Keratinocyte (primary cell): Measurements from ENCODE around the gene IZUMO1R. TPM values are rescaled to one million over a fixed set of nuclear protein-coding genes. Genes with fewer than 3 reads are reported as not detected.

ENCODE experiments used
- DNase-seq: peaks from one replicate; pipeline ENCODE4 v3.0.0-alpha.2; 2011; ENCODE audit warnings: low read depth, missing footprints, low spot score
- FAIRE-seq: peaks from 2 replicates; lab custom pipeline; 2011; peaks lifted over from hg19 to GRCh38; lab: Jason Lieb, UNC
- H2AFZ ChIP-seq: 2 replicates; pipeline ENCODE4 v1.6.0; 2012; ENCODE audit warnings: low read length, control low read depth, inconsistent platforms; ENCODE audit not compliant: control insufficient read depth
- H3K27ac ChIP-seq: 2 replicates; pipeline ENCODE4 v1.5.1; 2011; ENCODE audit warnings: low read length; ENCODE audit not compliant: control insufficient read depth, insufficient read depth
- H3K27me3 ChIP-seq: 3 replicates; pipeline ENCODE4 v1.6.0; 2011; ENCODE audit warnings: low read length; ENCODE audit not compliant: control insufficient read depth, insufficient read depth; ENCODE audit errors: extremely low read depth
- H3K36me3 ChIP-seq, 2 experiments: 2 replicates in 1 of 2; 3 replicates in 1 of 2; pipeline ENCODE4 v1.5.1; 2011; ENCODE audit warnings: low read length in 2 of 2, mild to moderate bottlenecking in 1 of 2; ENCODE audit not compliant: control insufficient read depth in 2 of 2, insufficient read depth in 2 of 2; ENCODE audit errors: extremely low read depth in 1 of 2
- H3K4me1 ChIP-seq: 3 replicates; pipeline ENCODE4 v1.5.1; 2011; ENCODE audit warnings: low read length; ENCODE audit not compliant: control insufficient read depth, insufficient read depth; ENCODE audit errors: extremely low read depth
- H3K4me2 ChIP-seq: 3 replicates; pipeline ENCODE4 v1.6.0; 2011; ENCODE audit warnings: low read depth, low read length; ENCODE audit not compliant: control insufficient read depth, insufficient read depth; ENCODE audit errors: extremely low read depth
- H3K4me3 ChIP-seq, 3 experiments: fragments of 200-600 bp in 1 of 3; sonication (generic) in 1 of 3; 2 replicates in 2 of 3; 3 replicates in 1 of 3; pipeline ENCODE4 v1.5.1; 2011 to 2016; ENCODE audit warnings: low read length in 3 of 3, mild to moderate bottlenecking in 3 of 3, control low read depth in 2 of 3, inconsistent platforms in 1 of 3, low read depth in 1 of 3, mixed read lengths in 1 of 3, mixed run types in 1 of 3, moderate library complexity in 1 of 3; ENCODE audit not compliant: control insufficient read depth in 2 of 3, insufficient read depth in 2 of 3; ENCODE audit errors: extremely low read depth in 1 of 3
- H3K79me2 ChIP-seq: 2 replicates; pipeline ENCODE4 v1.6.0; 2012; ENCODE audit warnings: low read length; ENCODE audit not compliant: control insufficient read depth, insufficient read depth
- H3K9ac ChIP-seq: 3 replicates; pipeline ENCODE4 v1.6.0; 2011; ENCODE audit warnings: low read length; ENCODE audit not compliant: control insufficient read depth, insufficient read depth; ENCODE audit errors: extremely low read depth
- H3K9me1 ChIP-seq: 3 replicates; pipeline ENCODE4 v1.6.0; 2011; ENCODE audit warnings: low read length; ENCODE audit not compliant: control insufficient read depth, insufficient read depth; ENCODE audit errors: extremely low read depth
- H3K9me3 ChIP-seq: 2 replicates; pipeline ENCODE4 v1.5.1; 2012; ENCODE audit warnings: low read depth, low read length; ENCODE audit not compliant: control insufficient read depth
- H4K20me1 ChIP-seq: 3 replicates; pipeline ENCODE4 v1.6.0; 2011; ENCODE audit warnings: low read length; ENCODE audit not compliant: control insufficient read depth, insufficient read depth; ENCODE audit errors: extremely low read depth
- EZH2 ChIP-seq: IDR thresholded peaks from one replicate; pipeline ENCODE4 v1.6.1; 2012; ENCODE audit warnings: inconsistent platforms, mild to moderate bottlenecking, low read length, moderate library complexity
- dilution Hi-C: fragments of 300-500 bp; cut with MboI; formaldehyde crosslinking; loops from one replicate; pipeline ENCODE4 v1.7.0; 2020; ENCODE audit warnings: low sequenced_read_pairs; ENCODE audit not compliant: extremely low pct_ligation_motif_present
- polyA plus RNA-seq, 5 experiments: library from polyadenylated mRNA; depleted of rRNA in 3 of 5; stranded (reverse) in 3 of 5; stranded (forward) in 1 of 5; unstranded in 1 of 5; fragments of >200 nt; gene quantifications; 1 replicate in 1 of 5; 2 replicates in 3 of 5; 3 replicates in 1 of 5; pipeline versions ENCODE4 v1.2.1 to v1.2.3, GENCODE V29; 2011 to 2012; ENCODE audit warnings: missing spikeins in 2 of 5, low read depth in 1 of 5, low replicate concordance in 1 of 5
- TF ChIP-seq, protein P1 (sequence below), 3 experiments: IDR thresholded peaks in 1 of 3; conservative IDR thresholded peaks in 1 of 3; optimal IDR thresholded peaks in 1 of 3; 2 replicates in 2 of 3; 3 replicates in 1 of 3; pipeline versions ENCODE3 to v1.5.1; 2011; ENCODE audit warnings: low read length in 3 of 3, mild to moderate bottlenecking in 3 of 3, moderate library complexity in 2 of 3, control low read depth in 1 of 3, inconsistent platforms in 1 of 3; ENCODE audit not compliant: insufficient read depth in 2 of 3; ENCODE audit errors: extremely low read depth in 1 of 3

IZUMO1R gene
- polyA plus RNA-seq, 1 donor (not counting 4 experiments of a cell fraction or from before 2014, with no cell fraction given), result not detected

DNA sequence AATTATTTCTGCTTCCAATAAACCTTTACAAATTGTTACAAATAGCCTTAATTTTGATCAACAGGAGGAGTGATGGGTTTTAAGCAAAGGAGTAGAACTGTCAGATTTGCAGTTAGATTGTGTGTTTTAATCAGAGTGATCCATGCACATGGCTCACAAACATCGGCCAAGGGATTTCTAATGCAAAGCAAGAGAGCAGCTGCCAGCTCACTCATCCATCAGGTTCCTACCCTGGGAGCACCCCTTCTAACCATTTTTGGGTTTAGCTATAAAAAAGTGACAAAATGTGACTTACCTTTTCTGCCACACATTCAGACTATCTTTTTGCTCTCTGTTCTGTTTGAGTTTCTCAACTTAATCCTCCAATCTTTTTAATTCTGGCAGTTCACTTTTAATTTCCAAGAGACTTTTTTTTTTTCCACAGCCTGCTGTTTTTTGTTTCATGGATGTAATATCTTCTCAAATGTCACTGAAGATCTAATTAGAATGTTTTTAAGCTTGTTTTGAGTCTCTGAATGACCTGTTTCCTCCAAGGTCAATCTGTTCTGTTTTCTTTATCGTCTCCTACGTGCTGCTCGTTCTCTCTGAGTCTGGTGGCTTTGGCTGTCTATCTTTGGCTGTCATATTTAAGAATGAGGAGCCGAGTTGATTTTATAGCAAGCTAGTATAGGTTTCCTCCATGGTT lies 6.0 kb downstream of the IZUMO1R start:
- H4K20me1 ChIP-seq, result no peaks in the 10 kb centered on the region
- H3K79me2 ChIP-seq, result no peaks in the 10 kb centered on the region
- H3K4me2 ChIP-seq, result no peak overlapping the region
- H3K27me3 ChIP-seq, result peaks cover 3% of the 10 kb centered on the region
- no peak overlapping the region for H3K9ac ChIP-seq
- no peak for TF ChIP-seq EZH2
- TF ChIP-seq, protein P1, sequence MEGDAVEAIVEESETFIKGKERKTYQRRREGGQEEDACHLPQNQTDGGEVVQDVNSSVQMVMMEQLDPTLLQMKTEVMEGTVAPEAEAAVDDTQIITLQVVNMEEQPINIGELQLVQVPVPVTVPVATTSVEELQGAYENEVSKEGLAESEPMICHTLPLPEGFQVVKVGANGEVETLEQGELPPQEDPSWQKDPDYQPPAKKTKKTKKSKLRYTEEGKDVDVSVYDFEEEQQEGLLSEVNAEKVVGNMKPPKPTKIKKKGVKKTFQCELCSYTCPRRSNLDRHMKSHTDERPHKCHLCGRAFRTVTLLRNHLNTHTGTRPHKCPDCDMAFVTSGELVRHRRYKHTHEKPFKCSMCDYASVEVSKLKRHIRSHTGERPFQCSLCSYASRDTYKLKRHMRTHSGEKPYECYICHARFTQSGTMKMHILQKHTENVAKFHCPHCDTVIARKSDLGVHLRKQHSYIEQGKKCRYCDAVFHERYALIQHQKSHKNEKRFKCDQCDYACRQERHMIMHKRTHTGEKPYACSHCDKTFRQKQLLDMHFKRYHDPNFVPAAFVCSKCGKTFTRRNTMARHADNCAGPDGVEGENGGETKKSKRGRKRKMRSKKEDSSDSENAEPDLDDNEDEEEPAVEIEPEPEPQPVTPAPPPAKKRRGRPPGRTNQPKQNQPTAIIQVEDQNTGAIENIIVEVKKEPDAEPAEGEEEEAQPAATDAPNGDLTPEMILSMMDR (optimal IDR thresholded peaks at IDR 0.05 in 1 of 3, IDR thresholded peaks at IDR 0.05 in 1 of 3, conservative IDR thresholded peaks at IDR 0.05 in 1 of 3; ENCODE audit: extremely low read depth in 1 of 3, insufficient read depth in 2 of 3, low read length in 3 of 3), result no peak
- H3K4me1 ChIP-seq, result peaks cover 4% of the 10 kb centered on the region
- dilution Hi-C loops, result no loop called here
- H3K4me3 ChIP-seq, result no peak overlapping the region
- no peak for DNase-seq
- H2AFZ ChIP-seq, result no peak overlapping the region
- no peak for FAIRE-seq
- no peaks in the 10 kb centered on the region for H3K9me1 ChIP-seq
- no peaks in the 10 kb centered on the region for H3K36me3 ChIP-seq
- H3K9me3 ChIP-seq, result no peaks in the 10 kb centered on the region
- H3K27ac ChIP-seq, result no peak overlapping the region

DNA sequence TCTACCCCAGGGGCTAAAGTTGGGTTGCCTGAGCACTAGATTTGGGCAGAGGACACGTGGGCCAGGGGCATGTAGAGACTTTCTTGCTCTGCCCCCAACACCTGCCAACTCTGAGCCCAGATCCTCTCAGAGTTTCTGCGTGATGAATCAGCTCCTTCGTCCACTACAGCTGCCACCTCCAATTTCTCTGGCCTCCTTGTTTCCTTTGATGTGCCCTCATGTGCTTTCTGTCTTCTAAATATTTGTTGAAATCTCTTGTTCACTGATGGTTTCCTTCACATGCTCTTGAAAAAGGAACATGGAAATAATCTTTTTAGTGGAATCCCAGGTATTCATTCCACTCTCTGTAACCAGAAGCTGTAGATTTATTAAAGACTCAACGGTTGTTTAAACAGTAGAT lies 8.0 kb downstream of the IZUMO1R start:
- H3K36me3 ChIP-seq, result no peaks in the 10 kb centered on the region
- H3K9ac ChIP-seq, result no peak overlapping the region
- H3K4me2 ChIP-seq, result no peak overlapping the region
- TF ChIP-seq, protein P1 (optimal IDR thresholded peaks at IDR 0.05 in 1 of 3, IDR thresholded peaks at IDR 0.05 in 1 of 3, conservative IDR thresholded peaks at IDR 0.05 in 1 of 3; ENCODE audit: extremely low read depth in 1 of 3, insufficient read depth in 2 of 3, low read length in 3 of 3), result no peak
- DNase-seq (no peak), FAIRE-seq (no peak)
- dilution Hi-C loops, result no loop called here
- H3K27ac ChIP-seq, result no peak overlapping the region
- H3K9me3 ChIP-seq, result no peaks in the 10 kb centered on the region
- no peak overlapping the region for H2AFZ ChIP-seq
- no peaks in the 10 kb centered on the region for H3K79me2 ChIP-seq
- no peaks in the 10 kb centered on the region for H3K9me1 ChIP-seq
- no peaks in the 10 kb centered on the region for H4K20me1 ChIP-seq
- H3K4me1 ChIP-seq, result no peaks in the 10 kb centered on the region
- no peak overlapping the region for H3K4me3 ChIP-seq
- peaks cover 3% of the 10 kb centered on the region for H3K27me3 ChIP-seq
